Uterus (tissue), 4 donors: ENCODE results near the gene ABRACL. TPM values are rescaled to one million over a fixed set of nuclear protein-coding genes. Genes with fewer than 3 reads are reported as not detected.

ENCODE experiments used
- DNase-seq, 2 donors: peaks; one replicate each; pipeline ENCODE4 v3.0.0-alpha.2; 2019 to 2020
- H3K27ac ChIP-seq, 2 donors: fragments of 200-600 bp; sonication (generic); 1 replicate in 1 of 2; 2 replicates in 1 of 2; pipeline ENCODE4 v1.5.1; 2016 to 2018
- H3K27me3 ChIP-seq, 2 donors: fragments of 200-600 bp; sonication (generic); one replicate each; pipeline ENCODE4 v1.5.1; 2018 to 2019; ENCODE audit warnings: control low read depth in 1 of 2
- H3K36me3 ChIP-seq, 2 donors: fragments of 200-600 bp; sonication (generic); one replicate each; pipeline ENCODE4 v1.5.1; 2019; ENCODE audit warnings: control low read depth in 1 of 2
- H3K4me1 ChIP-seq, 2 donors: fragments of 200-600 bp; sonication (generic); one replicate each; pipeline ENCODE4 v1.5.1; 2018 to 2019; ENCODE audit warnings: control low read depth in 1 of 2
- H3K4me3 ChIP-seq, 2 donors: fragments of 200-600 bp; sonication (generic); 1 replicate in 1 of 2; 2 replicates in 1 of 2; pipeline ENCODE4 v1.5.1; 2018 to 2019; ENCODE audit warnings: mild to moderate bottlenecking in 1 of 2
- H3K9me3 ChIP-seq, 2 donors: fragments of 200-600 bp; sonication (generic); one replicate each; pipeline ENCODE4 v1.5.1; 2019; ENCODE audit warnings: control low read depth in 1 of 2
- POLR2A ChIP-seq, 2 donors: fragments of 450-650 bp; IDR thresholded peaks; one replicate each; pipeline ENCODE4 v1.6.1; 2016; ENCODE audit warnings: antibody characterized with exemption in 2 of 2, mild to moderate bottlenecking in 1 of 2, moderate library complexity in 1 of 2
- intact Hi-C: fragments of 100-400 bp; cut with DNase I; formaldehyde crosslinking; loops from one replicate; pipeline ENCODE4 v1.15.1; 2023; ENCODE audit warnings: low total_unique reads
- total RNA-seq, 4 donors: library from RNA; depleted of rRNA in 3 of 4; stranded (reverse); fragments of >200 nt in 3 of 4; gene quantifications; one replicate each; pipeline versions ENCODE4 v1.1.0 to v1.2.4, GENCODE V29; 2014 to 2023
- TF ChIP-seq, protein P1 (sequence below), 4 experiments: fragments of 200-600 bp in 2 of 4; fragments of 450-650 bp in 2 of 4; sonication (generic) in 2 of 4; IDR thresholded peaks; one replicate each; pipeline ENCODE4 v1.5.1; 2016 to 2019; ENCODE audit warnings: antibody characterized with exemption in 4 of 4, mild to moderate bottlenecking in 2 of 4, moderate library complexity in 1 of 4
- donor health status: DM: yes; HTN: yes; CAD: no.

The ABRACL gene
- total RNA-seq, 4 donors from 2014 or later, result 6.2 to 10.0 (median 6.2) TPM; not detected in 1

GRCh38 chr6:139010674-139011073, 17.9 kb upstream of the ABRACL start:
- Histone ChIP-seq H3K4me3 (no peak overlapping the region), H3K36me3 (no peaks in the 10 kb centered on the region), H3K27ac (no peak overlapping the region), H3K27me3 (no peaks in the 10 kb centered on the region), H3K9me3 (no peaks in the 10 kb centered on the region), H3K4me1 (no peaks in the 10 kb centered on the region)
- intact Hi-C loops, result no loop called here
- TF ChIP-seq, protein P1, sequence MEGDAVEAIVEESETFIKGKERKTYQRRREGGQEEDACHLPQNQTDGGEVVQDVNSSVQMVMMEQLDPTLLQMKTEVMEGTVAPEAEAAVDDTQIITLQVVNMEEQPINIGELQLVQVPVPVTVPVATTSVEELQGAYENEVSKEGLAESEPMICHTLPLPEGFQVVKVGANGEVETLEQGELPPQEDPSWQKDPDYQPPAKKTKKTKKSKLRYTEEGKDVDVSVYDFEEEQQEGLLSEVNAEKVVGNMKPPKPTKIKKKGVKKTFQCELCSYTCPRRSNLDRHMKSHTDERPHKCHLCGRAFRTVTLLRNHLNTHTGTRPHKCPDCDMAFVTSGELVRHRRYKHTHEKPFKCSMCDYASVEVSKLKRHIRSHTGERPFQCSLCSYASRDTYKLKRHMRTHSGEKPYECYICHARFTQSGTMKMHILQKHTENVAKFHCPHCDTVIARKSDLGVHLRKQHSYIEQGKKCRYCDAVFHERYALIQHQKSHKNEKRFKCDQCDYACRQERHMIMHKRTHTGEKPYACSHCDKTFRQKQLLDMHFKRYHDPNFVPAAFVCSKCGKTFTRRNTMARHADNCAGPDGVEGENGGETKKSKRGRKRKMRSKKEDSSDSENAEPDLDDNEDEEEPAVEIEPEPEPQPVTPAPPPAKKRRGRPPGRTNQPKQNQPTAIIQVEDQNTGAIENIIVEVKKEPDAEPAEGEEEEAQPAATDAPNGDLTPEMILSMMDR (IDR thresholded peaks at IDR 0.05), result no peak
- no peak for DNase-seq

- no peaks in the 10 kb centered on the region for H3K36me3 ChIP-seq
- no peaks in the 10 kb centered on the region for H3K9me3 ChIP-seq
- H3K4me3 ChIP-seq, result no peak overlapping the region
- intact Hi-C loops, result no loop called here
- peak overlapping the region in 1 of 2 donors; percentile 34 for H3K27ac ChIP-seq
- TF ChIP-seq, protein P1 (IDR thresholded peaks at IDR 0.05), result no peak
- TF ChIP-seq POLR2A (IDR thresholded peaks at IDR 0.05), result no peak
- H3K27me3 ChIP-seq, result no peaks in the 10 kb centered on the region
- no peaks in the 10 kb centered on the region for H3K4me1 ChIP-seq
- no peak for DNase-seq
Observed at GRCh38 chr6:139011980-139012379, 16.6 kb upstream of the ABRACL start.

- Histone ChIP-seq H3K4me1 (no peaks in the 10 kb centered on the region), H3K4me3 (no peak overlapping the region), H3K27ac (peak overlapping the region; percentile 7 to 52), H3K36me3 (no peaks in the 10 kb centered on the region), H3K9me3 (no peaks in the 10 kb centered on the region), H3K27me3 (no peaks in the 10 kb centered on the region)
- intact Hi-C loops, result no loop called here
- TF ChIP-seq, protein P1 (IDR thresholded peaks at IDR 0.05), result no peak
- TF ChIP-seq POLR2A (IDR thresholded peaks at IDR 0.05), result no peak
- no peak for DNase-seq
Observed at GRCh38 chr6:139013185-139013800, 15.3 kb upstream of the ABRACL start.

GRCh38 chr6:139014945-139015344, 13.6 kb upstream of the ABRACL start:
- DNase-seq, result no peak
- H3K4me1 ChIP-seq, result no peaks in the 10 kb centered on the region
- no peaks in the 10 kb centered on the region for H3K36me3 ChIP-seq
- H3K9me3 ChIP-seq, result no peaks in the 10 kb centered on the region
- no peak overlapping the region for H3K4me3 ChIP-seq
- peak overlapping the region; percentile 75 to 78 for H3K27ac ChIP-seq
- TF ChIP-seq POLR2A (IDR thresholded peaks at IDR 0.05), result no peak
- TF ChIP-seq, protein P1 (IDR thresholded peaks at IDR 0.05), result no peak
- intact Hi-C loops, result no loop called here
- no peaks in the 10 kb centered on the region for H3K27me3 ChIP-seq

- H3K27me3 ChIP-seq, result no peaks in the 10 kb centered on the region
- intact Hi-C loops, result no loop called here
- H3K9me3 ChIP-seq, result no peaks in the 10 kb centered on the region
- no peak for TF ChIP-seq POLR2A (IDR thresholded peaks at IDR 0.05)
- TF ChIP-seq, protein P1 (IDR thresholded peaks at IDR 0.05), result no peak
- H3K4me3 ChIP-seq, result no peak overlapping the region
- H3K27ac ChIP-seq, result peak overlapping the region; percentile 75 to 78
- DNase-seq, result no peak
- no peaks in the 10 kb centered on the region for H3K4me1 ChIP-seq
- H3K36me3 ChIP-seq, result no peaks in the 10 kb centered on the region
Observed at GRCh38 chr6:139016337-139017213, 12.0 kb upstream of the ABRACL start.
